Measurements from ENCODE around the gene NBPF9. TPM values are rescaled to one million over a fixed set of nuclear protein-coding genes. Genes with fewer than 3 reads are reported as not detected.
"Not testable (repeated sequence)": the region's sequence is repeated elsewhere in the genome, so short reads cannot be mapped to it uniquely, and the experiment has no call there.

Gene NBPF9
- total RNA-seq, 1 experiment from 2014 or later: 3.9 TPM

DNA sequence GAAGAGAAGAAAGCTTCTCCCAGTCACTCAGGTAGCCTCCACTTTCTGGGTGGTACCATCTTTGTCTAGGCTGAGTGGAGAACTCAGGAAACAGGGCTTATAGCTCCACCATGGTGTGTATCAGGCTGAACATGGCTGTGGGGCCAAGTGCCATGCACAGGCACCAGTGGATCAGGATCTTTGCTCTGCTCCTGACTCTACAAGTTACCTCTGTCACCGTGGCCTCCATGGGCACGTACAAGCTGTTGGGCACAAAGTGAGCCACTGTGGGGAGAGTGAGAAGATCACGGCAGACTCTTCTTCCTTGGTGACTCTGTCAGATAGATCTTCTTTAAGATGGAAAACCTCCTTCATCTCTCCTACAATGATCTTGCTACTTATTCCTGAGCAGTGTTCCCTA, 93.6 kb downstream of the NBPF9 start:
- not testable (repeated sequence) for H2AFZ ChIP-seq (ENCODE audit: low read length); H3K23ac ChIP-seq (ENCODE audit: insufficient read length, low read depth, low read length); H3K4me1 Mint-ChIP-seq; H3K56ac ChIP-seq (ENCODE audit: insufficient read length, low read depth, low read length); H2BK12ac ChIP-seq (ENCODE audit: insufficient read length, low read depth, low read length); H4K91ac ChIP-seq (ENCODE audit: insufficient read length, low read depth, low read length); H4K5ac ChIP-seq (ENCODE audit: insufficient read length, low read depth, low read length); H3T11ph ChIP-seq (ENCODE audit: low read length); H3K27ac Mint-ChIP-seq; H3K27me3 ChIP-seq (ENCODE audit: insufficient read depth, low read length); H3K79me2 ChIP-seq (ENCODE audit: insufficient read depth, low read length); H2BK20ac ChIP-seq (ENCODE audit: low read depth, low read length, poor library complexity, severe bottlenecking); DNase-seq; H2AK5ac ChIP-seq (ENCODE audit: insufficient read length, low read length); H3K27me3 Mint-ChIP-seq (ENCODE audit: low read depth); H3K9ac ChIP-seq (ENCODE audit: extremely low read depth, insufficient read length, low read length); H3K4me2 ChIP-seq (ENCODE audit: insufficient read depth, insufficient read length, low read length); H3K4ac ChIP-seq (ENCODE audit: low read depth, low read length); H3K4me1 ChIP-seq (ENCODE audit: insufficient read depth, low read length); H3K14ac ChIP-seq (ENCODE audit: insufficient read depth, low read length); H3K9me3 ChIP-seq (ENCODE audit: control insufficient read depth, low read depth, low read length); H3K4me3 Mint-ChIP-seq; H4K8ac ChIP-seq (replicated peaks; ENCODE audit: insufficient read length, low read depth, low read length); H2BK5ac ChIP-seq (ENCODE audit: insufficient read length, low read length); H3K79me1 ChIP-seq (ENCODE audit: insufficient read depth, low read depth, low read length, poor library complexity, severe bottlenecking); H3K23me2 ChIP-seq (ENCODE audit: insufficient read length, low read depth, low read length, poor library complexity, severe bottlenecking); H2BK15ac ChIP-seq (ENCODE audit: low read depth, low read length); H3K9me3 Mint-ChIP-seq; H3K27ac ChIP-seq (ENCODE audit: insufficient read length, low read depth, low read length); H4K20me1 ChIP-seq (ENCODE audit: control insufficient read depth, insufficient read depth, insufficient read length); H2BK120ac ChIP-seq (ENCODE audit: low read depth, low read length, poor library complexity, severe bottlenecking); H3K18ac ChIP-seq (ENCODE audit: insufficient read length, low read depth, low read length); H3K36me3 Mint-ChIP-seq (ENCODE audit: insufficient read depth in 1 of 3, low read depth in 3 of 3)
- WGBS (ENCODE audit: extremely low coverage, insufficient read length, low lambda C conversion rate): no CpG with 5 or more reads among the region's 3 CpGs

DNA sequence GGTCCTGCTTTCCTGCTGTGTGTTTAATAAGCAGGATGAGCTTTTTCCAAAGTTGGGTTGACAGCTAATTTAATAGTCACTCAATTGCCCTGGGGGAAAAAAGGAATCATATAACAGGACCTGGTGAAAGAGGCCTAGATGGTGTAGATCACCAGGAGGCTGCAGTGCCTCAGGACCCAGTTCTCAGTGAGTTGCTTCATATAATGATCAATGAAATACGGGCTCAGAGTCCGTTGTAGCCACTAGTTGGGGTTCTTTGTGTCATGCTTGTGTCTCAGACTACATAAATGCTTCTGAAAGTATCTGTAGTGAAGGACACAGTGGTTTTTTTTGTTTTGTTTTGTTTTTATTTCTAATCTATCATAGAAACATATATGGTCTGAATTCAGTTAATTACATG, 94.6 kb downstream of the NBPF9 start:
- not testable (repeated sequence) for H2BK20ac ChIP-seq (ENCODE audit: low read depth, low read length, poor library complexity, severe bottlenecking); H3K36me3 Mint-ChIP-seq (ENCODE audit: insufficient read depth in 1 of 3, low read depth in 3 of 3); H4K8ac ChIP-seq (replicated peaks; ENCODE audit: insufficient read length, low read depth, low read length); H3K56ac ChIP-seq (ENCODE audit: insufficient read length, low read depth, low read length); H3K23me2 ChIP-seq (ENCODE audit: insufficient read length, low read depth, low read length, poor library complexity, severe bottlenecking); H3K79me2 ChIP-seq (ENCODE audit: insufficient read depth, low read length); H2AFZ ChIP-seq (ENCODE audit: low read length); H2BK15ac ChIP-seq (ENCODE audit: low read depth, low read length); H4K20me1 ChIP-seq (ENCODE audit: control insufficient read depth, insufficient read depth, insufficient read length); H3K27ac ChIP-seq (ENCODE audit: insufficient read length, low read depth, low read length); H3K4me1 Mint-ChIP-seq; H3K27me3 ChIP-seq (ENCODE audit: insufficient read depth, low read length); H3K79me1 ChIP-seq (ENCODE audit: insufficient read depth, low read depth, low read length, poor library complexity, severe bottlenecking); H3K9ac ChIP-seq (ENCODE audit: extremely low read depth, insufficient read length, low read length); H2BK120ac ChIP-seq (ENCODE audit: low read depth, low read length, poor library complexity, severe bottlenecking); H3K27me3 Mint-ChIP-seq (ENCODE audit: low read depth); H3K4me3 Mint-ChIP-seq; H3K23ac ChIP-seq (ENCODE audit: insufficient read length, low read depth, low read length); H4K91ac ChIP-seq (ENCODE audit: insufficient read length, low read depth, low read length); H3K9me3 ChIP-seq (ENCODE audit: control insufficient read depth, low read depth, low read length); H3K9me3 Mint-ChIP-seq; H2AK5ac ChIP-seq (ENCODE audit: insufficient read length, low read length); H3K27ac Mint-ChIP-seq; H3K4ac ChIP-seq (ENCODE audit: low read depth, low read length); H3K4me2 ChIP-seq (ENCODE audit: insufficient read depth, insufficient read length, low read length); H3K4me1 ChIP-seq (ENCODE audit: insufficient read depth, low read length); H4K5ac ChIP-seq (ENCODE audit: insufficient read length, low read depth, low read length); H3T11ph ChIP-seq (ENCODE audit: low read length); H2BK5ac ChIP-seq (ENCODE audit: insufficient read length, low read length); H3K18ac ChIP-seq (ENCODE audit: insufficient read length, low read depth, low read length); H3K14ac ChIP-seq (ENCODE audit: insufficient read depth, low read length); DNase-seq; H2BK12ac ChIP-seq (ENCODE audit: insufficient read length, low read depth, low read length)
- WGBS (ENCODE audit: extremely low coverage, insufficient read length, low lambda C conversion rate): no CpG with 5 or more reads among the region's 2 CpGs
